ENCODE data around the gene DIAPH1. TPM values are rescaled to one million over a fixed set of nuclear protein-coding genes. Genes with fewer than 3 reads are reported as not detected.

DIAPH1 gene
- polyA plus RNA-seq, 1 experiment, result 27.1 TPM

DNA sequence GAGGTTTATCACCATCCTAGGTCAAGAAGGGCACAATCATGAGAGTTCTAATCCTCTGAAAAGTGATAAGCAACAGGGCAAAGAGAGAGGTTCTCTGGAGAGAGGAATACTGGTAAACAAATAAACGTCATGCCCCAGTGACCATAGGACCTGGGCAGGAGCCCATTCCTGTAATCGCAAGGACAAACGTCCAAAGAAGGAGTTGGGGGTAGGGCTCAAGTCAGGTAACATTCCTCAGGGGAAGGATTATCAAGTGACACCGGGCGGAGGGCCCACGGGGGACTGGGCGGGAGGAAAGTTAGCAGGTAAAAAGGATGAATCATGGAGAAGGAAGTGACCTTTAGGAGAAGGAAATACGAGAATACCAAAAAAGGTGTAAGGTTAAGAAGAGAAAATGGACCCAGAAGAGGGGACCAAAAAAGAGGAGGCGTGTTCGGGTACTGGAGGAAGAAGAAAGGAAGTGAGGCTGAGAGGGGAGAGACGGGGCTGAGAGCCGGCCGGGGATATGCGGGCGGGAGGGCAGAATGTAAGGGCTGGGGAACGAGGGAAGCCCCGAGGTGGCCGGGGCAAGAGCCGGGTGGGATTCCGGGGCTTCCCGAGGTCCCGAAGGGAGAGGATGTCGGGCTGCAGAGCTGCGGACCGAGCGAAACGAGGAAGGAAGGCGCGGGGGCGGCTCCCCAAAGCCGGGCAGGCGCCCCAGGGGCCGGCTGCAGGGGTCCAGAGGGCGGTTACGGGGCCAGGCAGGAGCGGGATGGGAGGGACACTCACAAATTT is 583 bp downstream of the DIAPH1 start:
- no peak for DNase-seq (ENCODE audit: low read depth, low spot score)
- Histone ChIP-seq H3K4me3 (ENCODE audit: low read depth, low read length) (peak overlapping the region; percentile 74), H3K9me3 (ENCODE audit: control insufficient read depth, insufficient read depth, low read length) (no peaks in the 10 kb centered on the region; the same call in 1 of the 2 replicates), H3K27me3 (ENCODE audit: control insufficient read depth, insufficient read depth, low read length) (no peaks in the 10 kb centered on the region), H3K27ac (ENCODE audit: low read depth, low read length) (peak overlapping the region; percentile 47)
- CTCF ChIA-PET, result interaction anchor here (0.5 to 19.3 kb wide), 31 partner anchors 9 to 433 kb away, joined by 3 to 465 read pairs (median 4); partner anchors contain the start of genes FCHSD1, HDAC3 and RELL2
- TF ChIP-seq, protein P1, sequence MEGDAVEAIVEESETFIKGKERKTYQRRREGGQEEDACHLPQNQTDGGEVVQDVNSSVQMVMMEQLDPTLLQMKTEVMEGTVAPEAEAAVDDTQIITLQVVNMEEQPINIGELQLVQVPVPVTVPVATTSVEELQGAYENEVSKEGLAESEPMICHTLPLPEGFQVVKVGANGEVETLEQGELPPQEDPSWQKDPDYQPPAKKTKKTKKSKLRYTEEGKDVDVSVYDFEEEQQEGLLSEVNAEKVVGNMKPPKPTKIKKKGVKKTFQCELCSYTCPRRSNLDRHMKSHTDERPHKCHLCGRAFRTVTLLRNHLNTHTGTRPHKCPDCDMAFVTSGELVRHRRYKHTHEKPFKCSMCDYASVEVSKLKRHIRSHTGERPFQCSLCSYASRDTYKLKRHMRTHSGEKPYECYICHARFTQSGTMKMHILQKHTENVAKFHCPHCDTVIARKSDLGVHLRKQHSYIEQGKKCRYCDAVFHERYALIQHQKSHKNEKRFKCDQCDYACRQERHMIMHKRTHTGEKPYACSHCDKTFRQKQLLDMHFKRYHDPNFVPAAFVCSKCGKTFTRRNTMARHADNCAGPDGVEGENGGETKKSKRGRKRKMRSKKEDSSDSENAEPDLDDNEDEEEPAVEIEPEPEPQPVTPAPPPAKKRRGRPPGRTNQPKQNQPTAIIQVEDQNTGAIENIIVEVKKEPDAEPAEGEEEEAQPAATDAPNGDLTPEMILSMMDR (IDR thresholded peaks at IDR 0.05; ENCODE audit: low read depth, low read length), result no peak
- POLR2A ChIA-PET, result interaction anchor here (0.8 to 1.9 kb wide), 6 partner anchors 10 to 26 kb away, joined by 3 to 34 read pairs (median 6); partner anchors contain the start of genes HDAC3 and RELL2

DNA sequence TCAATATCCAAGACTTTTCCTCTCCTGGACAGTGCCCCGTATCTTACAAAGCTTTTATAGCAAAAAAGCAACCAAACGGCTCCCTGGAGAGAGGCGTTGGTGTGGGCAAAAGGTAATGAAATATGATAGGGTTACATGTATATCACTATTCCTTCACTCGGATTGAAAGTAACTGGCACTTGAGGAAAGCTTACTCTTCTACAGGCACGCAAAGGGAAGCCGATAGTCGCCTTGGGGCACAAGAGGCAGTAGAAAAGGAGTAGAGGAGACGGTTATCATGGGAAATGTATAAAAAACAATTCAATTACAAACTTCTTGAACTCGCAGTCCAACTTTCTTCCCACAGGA is 1.1 kb downstream of the DIAPH1 start:
- peak overlapping the region; percentile 42 for H3K27ac ChIP-seq (ENCODE audit: low read depth, low read length)
- POLR2A ChIA-PET, result interaction anchor here (1.5 kb wide), 1 partner anchor 19 kb away, joined by 4 read pairs; the partner anchor contains the start of genes HDAC3 and RELL2
- no peaks in the 10 kb centered on the region; the same call in 1 of the 2 replicates for H3K9me3 ChIP-seq (ENCODE audit: control insufficient read depth, insufficient read depth, low read length)
- no peaks in the 10 kb centered on the region for H3K27me3 ChIP-seq (ENCODE audit: control insufficient read depth, insufficient read depth, low read length)
- peak overlapping the region; percentile 74 for H3K4me3 ChIP-seq (ENCODE audit: low read depth, low read length)
- no peak for DNase-seq (ENCODE audit: low read depth, low spot score)
- TF ChIP-seq, protein P1 (IDR thresholded peaks at IDR 0.05; ENCODE audit: low read depth, low read length), result no peak
- CTCF ChIA-PET, result interaction anchor here (0.8 to 19.3 kb wide), 7 partner anchors 10 to 54 kb away, joined by 3 to 465 read pairs (median 4); partner anchors contain the start of gene RELL2

DNA sequence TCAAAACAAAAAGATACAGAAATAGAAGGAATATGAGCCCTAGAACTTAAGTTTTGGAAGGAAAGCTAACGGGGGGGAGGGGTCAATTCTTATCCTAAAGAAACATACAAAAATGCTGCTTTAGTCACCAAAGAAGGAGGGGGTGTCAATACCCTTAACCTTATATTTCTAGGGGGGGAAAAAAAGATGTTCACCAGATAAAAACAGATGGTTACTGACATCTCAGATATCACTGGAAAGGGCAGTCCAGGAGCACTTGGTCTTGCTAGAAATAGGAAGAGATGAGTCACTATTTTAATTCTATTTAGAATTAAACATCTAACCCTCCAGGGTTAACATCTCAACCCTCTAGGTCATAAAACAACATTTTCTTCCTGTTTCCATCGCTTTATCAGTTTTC is 1.7 kb downstream of the DIAPH1 start:
- no peaks in the 10 kb centered on the region; the same call in 1 of the 2 replicates for H3K9me3 ChIP-seq (ENCODE audit: control insufficient read depth, insufficient read depth, low read length)
- ChIA-PET POLR2A (interaction anchor here (1.5 kb wide), 1 partner anchor 19 kb away, joined by 4 read pairs; the partner anchor contains the start of genes HDAC3 and RELL2), CTCF (interaction anchor here (0.6 to 19.3 kb wide), 8 partner anchors 9 to 187 kb away, joined by 3 to 465 read pairs (median 4); partner anchors contain the start of genes PCDHGA12 and RELL2)
- no peaks in the 10 kb centered on the region for H3K27me3 ChIP-seq (ENCODE audit: control insufficient read depth, insufficient read depth, low read length)
- peak overlapping the region; percentile 74; the same call in 1 of the 2 replicates for H3K4me3 ChIP-seq (ENCODE audit: low read depth, low read length)
- DNase-seq (ENCODE audit: low read depth, low spot score), result no peak
- TF ChIP-seq, protein P1 (IDR thresholded peaks at IDR 0.05; ENCODE audit: low read depth, low read length), result no peak
- no peak overlapping the region for H3K27ac ChIP-seq (ENCODE audit: low read depth, low read length)

DNA sequence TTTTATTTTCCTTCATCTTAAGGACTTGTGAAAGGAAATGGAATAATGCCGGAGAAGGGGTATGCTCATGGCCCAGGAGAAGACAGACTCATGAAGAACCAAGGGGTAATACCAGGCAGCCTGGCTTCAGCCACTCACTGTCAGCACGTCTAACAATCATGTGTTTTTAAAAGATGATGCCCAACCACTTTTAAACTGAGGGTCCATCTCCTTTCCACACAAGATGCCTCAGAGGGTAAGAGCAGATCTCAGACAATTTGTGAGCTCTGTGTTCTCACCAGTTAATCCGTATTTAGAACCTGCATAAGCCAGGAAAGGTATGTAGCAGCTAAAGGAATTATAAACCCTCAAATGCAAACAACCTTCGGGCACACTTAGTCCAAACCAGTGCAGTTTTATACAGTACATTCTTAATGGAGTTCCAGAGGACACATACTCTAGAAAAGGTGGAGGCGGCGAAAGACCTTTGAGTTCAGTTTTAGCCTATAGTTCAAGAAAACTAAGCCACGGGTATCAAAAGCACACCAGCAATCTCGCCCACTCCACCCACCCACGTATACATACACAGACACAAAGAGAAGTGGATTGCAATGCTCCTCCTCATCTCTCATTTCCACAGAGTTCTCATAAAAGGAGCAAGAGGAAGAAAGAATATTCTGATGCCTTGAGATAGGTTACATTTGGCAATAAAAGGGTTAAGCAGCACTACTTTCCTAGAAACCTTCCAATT is 2.6 kb downstream of the DIAPH1 start:
- H3K27ac ChIP-seq (ENCODE audit: low read depth, low read length), result no peak overlapping the region
- CTCF ChIA-PET, result interaction anchor here (0.6 to 19.3 kb wide), 6 partner anchors 9 to 186 kb away, joined by 3 to 465 read pairs (median 10); partner anchors contain the start of gene PCDHGA12
- TF ChIP-seq, protein P1 (IDR thresholded peaks at IDR 0.05; ENCODE audit: low read depth, low read length), result no peak
- no peak overlapping the region for H3K4me3 ChIP-seq (ENCODE audit: low read depth, low read length)
- POLR2A ChIA-PET, result interaction anchor here (1.5 kb wide), 1 partner anchor 20 kb away, joined by 4 read pairs; the partner anchor contains the start of genes HDAC3 and RELL2
- no peaks in the 10 kb centered on the region for H3K27me3 ChIP-seq (ENCODE audit: control insufficient read depth, insufficient read depth, low read length)
- DNase-seq (ENCODE audit: low read depth, low spot score), result no peak
- H3K9me3 ChIP-seq (ENCODE audit: control insufficient read depth, insufficient read depth, low read length), result no peaks in the 10 kb centered on the region; the same call in 1 of the 2 replicates

All from AG04450 (cell line).